Stomach smooth muscle (tissue), 2 donors: Measurements from ENCODE around the gene TTC28.
"Not testable (repeated sequence)": the region's sequence is repeated elsewhere in the genome, so short reads cannot be mapped to it uniquely, and the experiment has no call there.

Source experiments
- H3K27ac ChIP-seq: one replicate; pipeline ENCODE4 v1.7.0; 2013; ENCODE audit warnings: mild to moderate bottlenecking, low read length, inconsistent platforms
- H3K27me3 ChIP-seq, 2 donors: one replicate each; pipeline ENCODE4 v1.7.0; 2013; ENCODE audit warnings: low read length in 2 of 2; ENCODE audit not compliant: insufficient read depth in 2 of 2, control insufficient read depth in 1 of 2
- H3K36me3 ChIP-seq, 2 donors: one replicate each; pipeline ENCODE4 v1.7.0; 2013; ENCODE audit warnings: low read length in 2 of 2; ENCODE audit not compliant: control insufficient read depth in 2 of 2, insufficient read depth in 2 of 2
- H3K4me1 ChIP-seq: one replicate; pipeline ENCODE4 v1.7.0; 2013; ENCODE audit warnings: low read length; ENCODE audit not compliant: control insufficient read depth, insufficient read depth
- H3K4me3 ChIP-seq, 2 donors: one replicate each; pipeline ENCODE4 v1.7.0; 2013; ENCODE audit warnings: low read length in 2 of 2
- H3K9ac ChIP-seq, 2 donors: one replicate each; pipeline ENCODE4 v1.7.0; 2013; ENCODE audit warnings: low read length in 2 of 2, mild to moderate bottlenecking in 1 of 2
- H3K9me3 ChIP-seq, 2 donors: one replicate each; pipeline ENCODE4 v1.7.0; 2013; ENCODE audit warnings: low read length in 2 of 2; ENCODE audit not compliant: control insufficient read depth in 2 of 2
- donor health status: healthy.
- donor health status: Pancreatic carcinoma.

The TTC28 gene

GRCh38 chr22:28231441-28231840 lies 448.2 kb downstream of the TTC28 start:
- Histone ChIP-seq H3K4me1 (no peaks in the 10 kb centered on the region), H3K27ac (no peak overlapping the region), H3K27me3 (no peaks in the 10 kb centered on the region), H3K9ac (no peak overlapping the region), H3K9me3 (no peaks in the 10 kb centered on the region), H3K4me3 (no peak overlapping the region), H3K36me3 (no peaks in the 10 kb centered on the region)

DNA sequence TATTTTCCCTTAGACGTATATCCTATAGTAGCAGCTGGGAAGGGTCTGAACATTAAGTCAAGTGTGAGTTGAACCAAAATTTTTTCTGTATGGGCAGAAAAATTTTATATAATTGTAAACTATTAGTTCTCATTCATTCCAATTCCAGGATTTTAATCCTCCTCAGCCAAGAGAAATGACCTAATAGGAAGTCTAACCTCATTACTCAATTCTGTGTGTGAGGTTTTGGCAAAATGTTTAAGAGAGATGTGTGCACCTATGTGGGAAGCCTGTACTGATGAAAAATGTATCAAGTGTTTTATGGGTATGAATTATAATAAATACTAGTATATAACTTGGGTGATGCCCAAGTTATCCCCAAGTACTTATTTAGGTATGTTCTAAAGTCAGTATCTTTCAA lies 449.0 kb downstream of the TTC28 start:
- Histone ChIP-seq H3K27ac (no peak overlapping the region), H3K9me3 (no peaks in the 10 kb centered on the region), H3K4me1 (no peaks in the 10 kb centered on the region), H3K4me3 (no peak overlapping the region), H3K27me3 (no peaks in the 10 kb centered on the region), H3K9ac (no peak overlapping the region), H3K36me3 (no peaks in the 10 kb centered on the region)

GRCh38 chr22:28229566-28230485 lies 449.8 kb downstream of the TTC28 start:
- H3K36me3 ChIP-seq, result no peaks in the 10 kb centered on the region
- no peak overlapping the region for H3K27ac ChIP-seq
- no peak overlapping the region for H3K4me3 ChIP-seq
- H3K9me3 ChIP-seq, result no peaks in the 10 kb centered on the region
- H3K9ac ChIP-seq, result no peak overlapping the region
- no peaks in the 10 kb centered on the region for H3K4me1 ChIP-seq
- no peaks in the 10 kb centered on the region for H3K27me3 ChIP-seq

GRCh38 chr22:28223826-28224225 lies 455.8 kb downstream of the TTC28 start:
- Histone ChIP-seq H3K4me3 (no peak overlapping the region), H3K27ac (no peak overlapping the region)

GRCh38 chr22:28222976-28223745 lies 456.5 kb downstream of the TTC28 start:
- Histone ChIP-seq H3K27me3 (no peaks in the 10 kb centered on the region), H3K4me3 (no peak overlapping the region), H3K36me3 (no peaks in the 10 kb centered on the region)

More at GRCh38 chr22:28223826-28224225, 455.8 kb downstream of the TTC28 start:
- Histone ChIP-seq H3K9me3 (no peaks in the 10 kb centered on the region), H3K9ac (no peak overlapping the region), H3K4me1 (no peaks in the 10 kb centered on the region), H3K27me3 (no peaks in the 10 kb centered on the region), H3K36me3 (no peaks in the 10 kb centered on the region)

DNA sequence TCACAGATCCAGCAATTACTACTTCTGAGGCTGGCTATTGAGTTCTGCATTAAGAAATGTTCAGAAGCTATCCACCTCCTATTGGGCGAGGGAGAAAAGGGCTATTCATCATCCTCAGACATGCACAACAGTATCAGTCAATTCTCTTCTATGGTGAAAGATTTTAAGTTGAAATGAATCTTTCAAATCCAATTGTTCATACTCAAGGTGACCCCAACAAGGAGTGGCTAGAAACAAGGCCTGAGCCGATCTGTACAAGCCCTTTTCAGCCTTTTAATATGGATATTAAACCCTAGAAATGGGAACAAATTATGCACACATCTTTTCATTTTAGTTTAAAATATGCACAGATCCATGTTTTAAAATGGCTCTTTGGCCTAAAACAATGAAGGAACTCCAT lies 457.1 kb downstream of the TTC28 start:
- Histone ChIP-seq H3K27me3 (no peaks in the 10 kb centered on the region), H3K27ac (no peak overlapping the region), H3K4me3 (no peak overlapping the region), H3K36me3 (no peaks in the 10 kb centered on the region), H3K4me1 (no peaks in the 10 kb centered on the region), H3K9me3 (no peaks in the 10 kb centered on the region), H3K9ac (no peak overlapping the region)

More at GRCh38 chr22:28222976-28223745, 456.5 kb downstream of the TTC28 start:
- H3K9me3 ChIP-seq, result no peaks in the 10 kb centered on the region
- no peak overlapping the region for H3K27ac ChIP-seq
- no peak overlapping the region for H3K9ac ChIP-seq
- no peaks in the 10 kb centered on the region for H3K4me1 ChIP-seq

- no peak overlapping the region for H3K4me3 ChIP-seq
- no peaks in the 10 kb centered on the region for H3K36me3 ChIP-seq
- no peak overlapping the region for H3K9ac ChIP-seq
- H3K27ac ChIP-seq, result no peak overlapping the region
- no peaks in the 10 kb centered on the region for H3K4me1 ChIP-seq
- H3K9me3 ChIP-seq, result no peaks in the 10 kb centered on the region
- no peaks in the 10 kb centered on the region for H3K27me3 ChIP-seq
Observed at GRCh38 chr22:28222052-28222451, 457.6 kb downstream of the TTC28 start.

DNA sequence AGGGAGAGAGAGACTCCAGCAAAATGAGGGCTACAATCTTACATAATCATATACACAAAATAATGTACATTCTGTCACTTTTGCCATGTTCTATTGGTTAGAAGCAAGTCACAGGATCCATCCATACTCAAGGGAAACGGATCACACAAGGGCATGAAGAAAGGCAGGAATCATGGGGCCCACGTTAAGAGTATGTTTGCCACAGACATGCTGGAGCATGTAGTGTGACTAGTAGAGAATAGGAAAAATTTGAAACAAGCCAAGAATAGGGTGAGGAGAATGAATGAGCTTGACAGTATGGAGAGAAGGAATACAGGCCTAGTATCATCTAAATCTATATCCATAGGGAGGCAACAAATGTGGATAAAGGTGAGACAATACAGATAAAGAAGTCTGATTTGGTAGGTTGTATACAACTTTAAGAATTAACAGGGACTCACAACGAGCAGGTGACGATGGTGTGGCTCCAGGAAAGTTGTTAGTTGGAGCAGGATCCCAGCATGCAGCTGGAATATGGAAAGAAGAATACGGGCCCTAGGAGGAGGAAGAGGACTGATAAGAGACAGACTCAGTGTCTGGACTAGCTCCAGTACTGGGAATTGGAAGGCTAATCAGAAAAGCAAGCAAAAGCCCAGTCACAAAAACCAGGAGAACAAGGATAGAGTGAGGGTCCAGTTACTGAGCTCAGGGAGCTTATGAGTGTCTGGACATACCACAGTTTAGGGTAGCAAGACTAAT lies 458.8 kb downstream of the TTC28 start:
- Histone ChIP-seq H3K4me3 (no peak overlapping the region), H3K4me1 (no peaks in the 10 kb centered on the region), H3K36me3 (no peaks in the 10 kb centered on the region), H3K27ac (no peak overlapping the region), H3K9ac (no peak overlapping the region), H3K9me3 (no peaks in the 10 kb centered on the region), H3K27me3 (no peaks in the 10 kb centered on the region)

DNA sequence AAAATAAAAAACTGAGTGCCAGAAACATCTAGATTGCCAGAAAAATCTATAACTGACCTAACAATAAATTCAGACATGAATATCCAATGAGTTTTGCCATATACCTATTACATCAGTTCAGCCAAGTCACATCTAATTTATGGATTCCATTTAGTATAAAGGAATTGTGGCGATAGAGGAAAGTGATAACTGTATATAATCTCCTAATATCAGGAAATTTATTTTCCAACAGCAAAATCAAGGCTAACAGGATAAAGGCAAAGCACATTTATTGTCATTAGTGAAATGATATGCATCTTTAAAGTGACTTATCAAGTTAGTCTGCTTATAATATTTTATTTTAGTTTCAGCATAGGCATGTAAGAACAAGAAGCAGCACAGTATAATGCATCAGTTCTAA lies 462.4 kb downstream of the TTC28 start:
- no peaks in the 10 kb centered on the region for H3K27me3 ChIP-seq
- no peak overlapping the region for H3K4me3 ChIP-seq
- no peak overlapping the region for H3K9ac ChIP-seq
- no peaks in the 10 kb centered on the region for H3K4me1 ChIP-seq
- no peak overlapping the region for H3K27ac ChIP-seq
- no peaks in the 10 kb centered on the region for H3K9me3 ChIP-seq
- no peaks in the 10 kb centered on the region for H3K36me3 ChIP-seq

DNA sequence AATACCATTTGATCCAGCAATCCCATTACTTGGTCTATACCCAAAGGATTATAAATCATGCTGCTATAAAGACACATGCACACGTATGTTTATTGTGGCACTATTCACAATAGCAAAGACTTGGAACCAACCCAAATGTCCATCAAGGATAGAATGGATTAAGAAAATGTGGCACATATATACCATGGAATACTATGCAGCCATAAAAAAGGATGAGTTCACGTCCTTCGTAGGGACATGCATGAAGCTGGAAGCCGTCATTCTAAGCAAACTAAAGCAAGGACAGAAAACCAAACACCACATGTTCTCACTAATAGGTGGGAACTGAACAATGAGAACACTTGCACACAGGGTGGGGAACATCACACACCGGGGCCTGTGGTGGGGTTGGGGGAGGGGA lies 464.9 kb downstream of the TTC28 start:
- H3K27ac ChIP-seq, H3K9me3 ChIP-seq, H3K4me3 ChIP-seq, H3K9ac ChIP-seq, H3K36me3 ChIP-seq, H3K4me1 ChIP-seq, H3K27me3 ChIP-seq: not testable (repeated sequence)
